ENCODE measurements around the gene GNL1.
"Not testable (repeated sequence)": the region's sequence is repeated elsewhere in the genome, so short reads cannot be mapped to it uniquely, and the experiment has no call there.

Gene GNL1

DNA sequence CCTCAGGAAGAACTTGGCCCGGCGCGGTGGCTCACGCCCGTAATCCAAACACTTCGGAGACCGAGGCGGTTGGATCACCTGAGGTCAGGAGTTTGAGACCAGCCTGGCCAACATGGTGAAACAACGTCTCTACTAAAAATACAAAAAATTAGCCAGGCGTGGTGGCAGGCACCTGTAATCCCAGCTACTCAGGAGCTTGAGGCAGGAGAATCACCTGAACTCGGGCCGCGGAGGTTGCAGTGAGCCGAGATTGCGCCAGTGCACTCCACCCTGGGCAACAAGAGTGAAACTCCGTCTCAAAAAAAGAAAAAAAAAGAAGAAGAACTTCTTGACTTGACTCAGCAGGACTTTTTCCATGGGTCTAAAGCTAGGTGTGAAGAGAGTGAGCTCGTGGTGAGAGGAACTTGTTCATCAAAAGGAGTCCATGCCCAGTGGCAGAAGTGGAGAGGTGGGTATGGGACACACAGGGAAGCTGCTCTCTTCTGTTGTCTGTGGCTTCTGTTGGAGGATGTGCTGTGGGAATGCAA is 26.9 kb downstream of the GNL1 start:
- peak; percentile 18 to 31 for DNase-seq

DNA sequence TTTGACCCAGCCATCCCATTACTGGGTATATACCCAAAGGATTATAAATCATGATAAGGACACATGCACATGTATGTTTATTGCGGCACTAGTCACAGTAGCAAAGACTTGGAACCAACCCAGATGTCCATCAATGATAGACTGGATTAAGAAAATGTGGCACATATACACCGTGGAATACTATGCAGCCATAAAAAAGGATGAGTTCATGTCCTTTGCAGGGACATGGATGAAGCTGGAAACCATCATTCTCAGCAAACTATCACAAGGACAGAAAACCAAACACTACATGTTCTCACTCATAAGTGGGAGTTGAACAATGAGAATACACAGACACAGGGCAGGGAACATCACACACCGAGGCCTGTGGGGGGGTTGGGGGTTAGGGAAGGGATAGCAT is 29.8 kb downstream of the GNL1 start:
- DNase-seq, result not testable (repeated sequence)

DNA sequence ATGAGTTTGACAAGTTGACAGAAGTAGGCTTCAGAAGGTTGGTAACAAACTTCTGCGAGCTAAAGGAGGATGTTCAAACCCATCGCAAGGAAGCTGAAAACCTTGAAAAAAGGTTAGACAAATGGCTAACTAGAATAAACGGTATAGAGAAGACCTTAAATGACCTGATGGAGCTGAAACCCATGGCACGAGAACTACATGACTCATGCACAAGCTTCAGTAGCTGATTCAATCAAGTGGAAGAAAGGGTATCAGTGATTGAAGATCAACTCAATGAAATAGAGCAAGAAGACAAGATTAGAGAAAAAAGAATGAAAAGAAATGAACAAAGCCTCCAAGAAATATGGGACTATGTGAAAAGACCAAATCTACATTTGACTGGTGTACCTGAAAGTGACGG is 34.3 kb downstream of the GNL1 start:
- not testable (repeated sequence) for DNase-seq

DNA sequence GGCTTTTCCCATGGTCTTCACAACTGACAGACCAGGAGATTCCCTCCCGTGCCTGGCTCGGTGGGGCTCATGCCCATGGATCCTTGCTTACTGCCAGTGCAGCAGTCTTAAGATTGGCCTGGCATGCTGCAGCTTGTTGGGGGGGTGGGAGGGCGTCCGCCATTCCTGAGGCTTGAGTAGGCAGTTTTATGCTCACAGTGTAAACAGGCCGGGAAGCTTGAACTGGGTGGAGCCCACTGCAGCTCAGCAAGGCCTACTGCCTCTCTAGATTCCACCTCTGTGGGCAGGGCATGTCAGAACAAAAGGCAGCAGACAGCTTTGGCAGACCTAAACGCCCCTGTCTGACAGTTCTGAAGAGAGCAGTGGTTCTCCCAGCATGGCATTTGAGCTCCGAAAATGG is 35.2 kb downstream of the GNL1 start:
- DNase-seq, result not testable (repeated sequence)

DNA sequence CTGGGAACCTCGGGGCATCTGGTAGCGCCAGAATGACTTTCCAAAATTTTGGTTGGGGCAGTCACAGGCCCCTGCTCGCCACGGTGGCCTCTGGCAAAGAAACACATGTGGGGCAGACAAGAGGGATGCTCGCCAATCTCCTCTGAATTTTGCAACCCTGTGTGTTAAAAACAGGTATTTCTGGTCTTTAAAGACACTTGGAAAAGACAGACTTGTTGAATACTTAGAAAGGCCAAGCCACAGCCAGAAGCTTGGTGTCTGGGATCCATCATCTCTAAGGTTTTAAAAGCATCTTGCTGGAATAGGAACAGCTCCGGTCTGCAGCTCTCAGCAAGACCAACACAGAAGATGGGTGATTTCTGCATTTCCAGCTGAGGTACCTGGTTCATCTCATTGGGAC is 35.8 kb downstream of the GNL1 start:
- no peak for DNase-seq

DNA sequence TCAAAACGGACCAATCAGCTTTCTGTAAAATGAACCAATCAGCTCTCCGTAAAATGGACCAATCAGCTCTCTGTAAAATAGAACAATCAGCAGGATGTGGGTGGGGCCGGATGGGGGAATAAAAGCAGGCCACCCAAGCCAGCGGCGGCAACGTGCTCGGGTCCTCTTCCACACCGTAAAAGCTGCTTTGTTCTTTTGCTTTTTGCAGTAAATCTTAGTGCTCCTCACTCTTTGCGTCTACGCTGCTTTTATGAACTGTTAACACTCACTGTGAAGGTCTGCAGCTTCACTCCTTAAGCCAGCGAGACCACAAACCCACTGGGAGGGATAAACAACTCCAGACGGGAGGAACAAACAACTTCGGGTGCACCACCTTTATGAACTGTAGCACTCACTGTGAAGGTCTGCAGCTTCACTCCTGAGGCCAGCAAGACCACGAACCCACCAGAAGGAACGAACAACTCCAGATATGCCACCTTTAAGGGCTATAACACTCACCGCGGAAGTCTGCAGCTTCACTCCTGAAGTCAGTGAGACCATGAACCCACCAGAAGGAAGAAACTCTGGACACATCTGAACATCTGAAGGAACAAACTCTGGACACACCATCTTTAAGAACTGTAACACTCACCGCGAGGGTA is 37.7 kb downstream of the GNL1 start:
- DNase-seq, result peak; percentile 31 to 46

DNA sequence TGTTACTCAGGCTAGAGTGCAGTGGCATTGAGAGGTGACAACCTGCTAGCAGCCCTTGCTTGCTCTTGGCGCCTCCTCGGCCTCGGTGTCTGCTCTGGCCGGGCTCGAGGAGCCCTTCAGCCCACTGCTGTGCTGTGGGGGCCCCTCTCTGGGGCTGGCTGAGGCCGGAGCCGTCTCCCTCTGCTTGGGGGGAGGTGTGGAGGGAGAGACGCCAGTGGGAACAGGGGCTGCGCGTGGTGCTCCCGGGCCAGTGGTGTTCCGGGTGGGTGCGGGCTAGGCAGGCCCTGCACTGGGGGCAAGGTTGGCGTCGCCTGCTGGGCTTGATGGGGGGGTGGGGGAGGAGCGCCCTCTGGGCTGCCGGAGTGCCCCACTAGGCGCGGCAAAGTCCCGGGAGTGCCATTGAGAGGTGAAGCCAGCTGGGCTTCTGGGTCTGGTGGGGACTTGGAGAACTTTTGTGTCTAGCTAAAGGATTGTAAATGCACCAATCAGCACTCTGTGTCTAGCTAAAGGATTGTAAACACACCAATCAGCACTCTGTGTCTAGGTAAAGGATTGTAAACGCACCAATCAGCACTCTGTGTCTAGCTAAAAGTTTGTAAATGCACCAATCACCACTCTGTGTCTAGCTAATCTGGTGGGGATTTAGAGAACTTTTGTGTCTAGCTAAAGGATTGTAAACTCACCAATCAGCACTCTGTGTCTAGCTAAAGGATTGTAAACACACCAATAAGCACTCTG is 38.4 kb downstream of the GNL1 start:
- not testable (repeated sequence) for DNase-seq

DNA sequence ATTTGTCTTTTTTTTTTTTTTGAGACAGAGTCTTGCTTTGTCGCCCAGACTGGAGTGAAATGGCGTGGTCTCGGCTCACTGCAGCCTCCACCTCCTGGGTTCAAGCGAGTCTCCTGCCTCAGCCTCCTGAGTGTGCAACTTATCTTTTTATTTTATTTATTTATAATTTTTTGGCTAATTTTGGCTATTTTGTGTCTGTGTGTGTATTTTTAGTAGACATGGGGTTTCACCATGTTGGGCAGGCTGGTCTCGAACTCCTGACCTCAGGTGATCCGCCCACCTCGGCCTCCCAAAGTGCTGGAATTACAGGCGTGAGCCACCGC is 39.6 kb downstream of the GNL1 start:
- DNase-seq, result not testable (repeated sequence)

DNA sequence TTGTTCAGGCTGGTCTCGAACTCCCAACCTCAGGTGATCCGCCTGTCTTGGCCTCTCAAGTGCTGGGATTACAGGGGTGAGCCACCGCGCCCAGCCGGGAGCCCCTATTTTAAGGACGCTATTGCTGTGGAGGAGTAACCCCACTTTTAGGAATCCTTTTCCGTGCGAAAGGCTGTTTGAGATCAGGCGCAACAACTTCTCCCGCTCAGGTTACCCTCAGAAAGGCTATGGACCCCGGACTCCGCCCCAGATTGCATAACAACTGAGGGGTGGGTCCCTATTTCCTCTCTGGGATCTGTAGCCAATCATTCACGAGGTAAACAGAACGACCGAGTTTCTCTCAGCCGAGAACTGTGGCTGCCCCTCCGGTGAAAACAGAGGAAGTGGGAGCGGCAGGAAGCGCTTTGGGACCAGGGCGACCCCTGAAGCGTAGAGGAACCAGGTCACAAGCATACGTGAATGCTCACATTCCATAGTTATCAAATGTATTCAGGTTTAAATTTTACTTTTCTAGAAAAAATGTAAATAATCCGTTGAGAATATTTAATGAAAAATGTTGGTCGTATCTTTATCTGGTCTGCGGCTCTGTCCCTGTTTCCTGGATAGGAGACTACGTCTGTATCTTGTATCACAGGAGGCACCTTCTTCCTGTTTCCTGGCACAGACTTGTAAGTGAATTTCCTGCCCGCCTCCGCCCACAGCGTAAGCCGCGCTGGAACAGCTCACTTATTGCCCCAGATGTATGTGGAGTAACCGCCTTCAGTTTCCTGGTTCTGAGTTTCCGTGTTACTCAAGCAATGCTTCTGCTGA is 40.1 kb downstream of the GNL1 start:
- peak; percentile 95 to 96 for DNase-seq

DNA sequence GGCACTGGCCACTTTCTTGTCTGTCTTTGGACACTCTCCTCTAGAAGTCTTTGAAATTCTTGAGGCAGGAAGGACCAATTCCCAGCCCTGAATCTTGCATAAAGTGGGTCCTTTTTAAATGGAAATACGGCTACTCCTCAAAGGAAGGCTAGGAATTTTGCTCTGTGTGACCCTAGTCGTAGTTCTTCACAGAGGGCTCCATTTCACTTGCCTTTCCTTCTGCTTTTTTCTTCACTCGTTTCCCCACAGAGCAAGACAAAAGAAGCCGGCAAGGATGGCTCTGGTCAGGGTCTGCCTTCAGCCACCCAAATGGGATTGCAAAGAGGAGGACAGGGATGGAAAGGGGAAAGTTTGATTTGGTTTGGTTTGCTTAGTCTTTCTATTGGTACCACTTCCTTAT is 41.2 kb downstream of the GNL1 start:
- DNase-seq, result no peak

DNA sequence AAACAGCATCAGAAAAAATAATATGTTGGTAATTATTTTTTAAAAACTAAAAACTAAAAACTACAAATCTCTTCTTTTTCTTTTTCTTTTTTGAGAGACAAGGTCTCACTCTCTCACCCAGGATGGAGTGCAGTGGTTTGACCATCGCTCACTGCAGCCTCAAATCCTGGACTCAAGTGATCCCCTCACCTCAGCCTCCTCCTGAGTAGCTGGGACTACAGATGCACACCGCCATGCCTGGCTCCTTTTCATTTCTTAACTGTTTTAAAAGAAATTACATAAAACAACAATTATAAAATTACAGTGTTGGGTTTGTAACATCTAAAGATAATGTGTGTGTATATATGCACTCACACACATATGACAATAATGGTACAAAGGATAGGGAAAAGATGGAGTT is 42.8 kb downstream of the GNL1 start:
- DNase-seq, result no peak

DNA sequence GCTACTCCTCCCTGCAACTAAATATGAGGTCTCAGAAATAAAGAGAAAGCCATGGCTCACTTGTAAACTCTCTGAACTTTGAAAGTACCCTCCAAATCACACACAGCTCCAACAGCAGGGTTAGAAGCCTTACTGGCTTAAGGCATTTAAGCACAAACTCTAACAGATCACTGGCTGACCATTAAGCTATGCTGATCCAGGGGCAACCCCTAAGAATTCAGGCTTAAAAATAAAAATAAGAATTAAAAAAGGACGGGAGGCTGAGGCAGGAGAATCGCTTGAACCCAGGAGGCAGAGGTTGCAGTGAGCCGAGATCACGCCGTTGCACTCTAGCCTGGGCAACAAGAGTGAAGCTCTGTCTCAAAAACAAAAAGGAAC is 45.1 kb downstream of the GNL1 start:
- no peak for DNase-seq

DNA sequence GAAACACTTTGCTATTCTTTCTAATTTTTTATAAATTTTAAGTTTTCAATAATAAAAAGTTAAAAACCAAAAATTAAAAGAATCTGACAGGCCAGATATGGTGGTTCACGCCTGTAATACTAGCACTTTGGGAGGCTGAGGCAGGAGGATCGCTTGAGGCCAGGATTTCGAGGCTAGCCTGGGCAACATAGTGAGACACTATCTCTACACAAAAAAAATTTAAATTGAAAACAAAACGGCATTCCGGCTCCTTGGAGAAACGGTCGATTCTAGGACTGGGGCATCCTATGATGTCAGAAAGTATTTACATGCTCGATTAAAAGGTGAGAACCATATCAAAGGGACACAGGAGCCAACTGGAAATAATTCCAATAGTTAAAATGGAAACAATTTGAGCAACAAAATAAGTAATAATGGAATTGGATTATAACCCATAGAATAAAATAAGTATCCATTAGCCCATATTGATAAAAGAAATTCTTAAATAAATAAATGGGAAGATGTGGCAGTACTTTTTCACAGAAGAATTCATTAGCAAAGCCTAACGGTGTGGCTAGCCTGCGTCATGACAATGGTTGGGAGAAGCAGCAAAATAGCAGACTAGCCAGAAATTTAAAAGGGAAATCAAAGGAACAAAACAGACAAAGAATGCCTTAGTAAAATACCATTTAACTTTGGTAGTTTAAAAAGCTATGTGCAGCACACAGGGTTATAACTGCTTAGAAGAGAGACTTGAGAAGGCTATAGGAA is 45.7 kb downstream of the GNL1 start:
- no peak for DNase-seq

DNA sequence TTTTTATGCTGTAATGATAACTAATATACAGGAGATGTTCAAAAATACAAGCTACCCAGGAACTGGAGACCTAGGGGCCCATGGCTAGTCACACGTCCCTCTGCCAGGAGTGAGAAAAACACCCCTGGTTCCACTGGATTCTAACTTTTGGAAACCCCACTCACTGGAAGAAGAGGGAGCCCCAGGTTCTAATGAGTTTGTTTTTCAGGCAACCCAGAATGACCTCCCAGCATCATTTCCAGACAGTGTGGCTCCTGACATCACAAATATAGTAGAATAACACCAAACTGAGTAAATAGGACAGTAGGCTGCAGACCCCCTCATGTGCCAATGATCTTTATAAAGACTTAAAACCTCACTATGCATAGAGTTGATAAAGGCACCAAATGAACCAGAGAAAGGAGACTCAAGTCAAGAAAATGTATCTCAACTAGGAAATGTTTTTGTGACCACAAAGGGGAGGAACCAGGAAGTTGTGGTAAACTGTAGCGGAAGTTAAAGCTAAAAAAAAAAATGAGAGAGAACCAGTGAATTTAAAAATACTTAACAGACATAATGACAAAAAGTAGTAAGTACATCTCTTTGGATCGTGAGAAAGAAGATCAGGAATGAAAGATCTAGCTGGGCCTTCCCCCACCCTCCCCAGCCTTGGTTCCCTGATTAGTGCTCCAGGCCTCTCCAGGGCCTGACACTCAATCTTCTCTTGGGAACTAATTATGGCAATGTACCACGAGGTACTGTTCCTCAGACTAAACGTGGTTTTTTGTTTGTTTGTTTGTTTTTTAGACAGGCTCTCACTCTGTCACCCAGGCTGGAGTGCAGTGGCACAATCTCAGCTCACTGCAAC is 47.2 kb downstream of the GNL1 start:
- DNase-seq, result peak in 1 of 2 donors; percentile 82

DNA sequence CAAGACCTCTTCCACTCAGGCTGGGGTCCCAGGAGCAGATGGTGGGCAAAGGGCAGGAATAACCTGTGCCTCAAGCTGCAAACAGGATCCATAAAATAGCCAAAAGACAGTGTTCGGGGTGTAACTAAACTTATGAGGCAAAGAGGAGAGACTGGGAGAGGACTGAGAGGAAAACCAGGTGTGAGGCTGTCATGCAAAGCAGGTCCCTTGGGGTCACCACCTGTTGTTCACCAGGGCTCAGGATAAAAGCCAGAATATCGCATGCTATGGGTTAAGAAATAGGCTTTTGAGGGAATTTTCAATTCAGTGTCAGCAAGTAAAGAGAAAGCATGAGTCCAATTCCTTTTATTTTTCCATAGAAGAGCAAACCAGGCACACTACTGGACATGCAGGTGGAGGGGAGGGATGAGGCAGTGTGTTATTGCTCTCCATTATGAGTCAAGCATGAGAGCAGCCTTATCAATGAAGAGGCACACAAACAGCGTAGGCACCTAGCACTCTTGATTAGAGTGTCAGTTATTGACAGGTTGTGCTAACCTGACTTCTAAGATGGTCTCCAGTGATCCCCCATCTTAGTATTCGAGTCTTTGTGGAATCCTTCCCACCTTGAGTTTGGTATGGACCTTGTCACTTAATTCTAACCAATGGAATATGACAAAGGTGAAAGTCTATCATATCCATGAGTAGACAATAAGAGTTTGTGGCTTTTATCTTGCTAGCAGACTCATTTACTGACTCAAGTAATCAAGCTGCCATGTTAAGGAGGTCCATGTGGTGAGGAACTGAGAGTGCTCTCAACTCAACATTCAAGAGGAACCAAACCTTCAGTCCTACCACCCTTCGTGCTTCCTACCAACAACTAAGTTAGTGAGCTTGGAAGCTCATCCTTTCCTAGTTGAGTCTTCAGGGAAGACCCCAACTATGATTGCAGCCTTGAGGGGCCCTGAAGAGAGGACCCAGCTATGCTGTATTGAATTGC is 48.2 kb downstream of the GNL1 start:
- DNase-seq, result no peak

DNA sequence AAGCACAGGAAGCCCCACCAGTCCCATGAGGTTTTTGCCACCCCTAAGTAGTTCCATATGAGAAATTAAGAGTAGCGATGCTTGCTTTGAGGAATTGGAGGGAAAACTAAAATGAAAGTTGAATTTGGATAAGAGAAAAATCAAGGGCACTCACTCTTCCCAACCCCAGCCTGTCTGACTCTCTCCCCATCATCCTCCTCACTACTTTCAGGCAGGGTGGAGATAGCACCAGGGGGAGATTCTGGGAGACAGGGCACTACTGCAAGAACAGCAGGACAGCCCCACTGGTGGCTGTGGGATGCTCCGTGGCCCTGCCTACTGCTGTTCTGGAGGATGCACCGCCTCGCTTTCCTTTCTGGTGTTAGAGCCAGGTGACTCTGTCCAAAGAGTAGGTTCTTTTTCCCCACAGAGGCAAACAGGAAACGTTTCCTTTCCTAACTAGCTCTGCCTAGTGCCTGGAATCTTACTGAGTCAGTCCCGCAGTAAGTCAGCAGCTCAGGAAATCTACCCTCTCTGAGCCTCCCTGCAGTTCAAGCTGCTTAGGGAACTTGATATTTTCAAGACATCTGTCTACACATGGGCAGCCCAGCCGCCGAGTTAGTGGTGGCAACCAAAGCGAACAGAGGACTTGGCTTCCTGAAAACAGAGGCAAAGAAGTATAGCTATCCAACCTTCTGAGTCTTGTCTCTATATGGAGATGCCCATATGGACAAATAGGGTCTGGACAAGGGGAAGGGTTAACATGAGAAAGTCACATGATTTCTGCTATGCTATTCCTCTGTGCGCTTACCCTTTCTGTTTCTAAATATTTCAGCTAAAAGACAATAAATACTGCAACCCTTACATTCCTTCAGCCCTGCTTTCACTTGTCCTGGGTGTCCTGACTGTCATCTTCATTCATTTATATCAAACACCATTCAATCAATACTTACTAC is 55.6 kb downstream of the GNL1 start:
- DNase-seq, result no peak

DNA sequence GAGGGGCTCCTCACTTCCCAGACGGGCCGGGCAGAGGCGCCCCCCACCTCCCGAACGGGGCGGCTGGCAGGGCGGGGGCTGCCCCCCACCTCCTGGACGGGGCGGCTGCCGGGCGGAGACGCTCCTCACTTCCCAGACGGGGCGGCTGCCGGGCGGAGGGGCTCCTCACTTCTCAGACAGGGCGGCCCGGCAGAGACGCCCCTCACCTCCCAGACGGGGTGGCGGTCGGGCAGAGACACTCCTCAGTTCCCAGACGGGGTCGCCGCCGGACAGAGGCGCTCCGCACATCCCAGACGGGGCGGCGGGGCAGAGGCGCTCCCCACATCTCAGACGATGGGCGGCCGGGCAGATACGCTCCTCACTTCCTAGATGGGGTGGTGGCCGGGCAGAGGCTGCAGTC is 57.6 kb downstream of the GNL1 start:
- DNase-seq, result not testable (repeated sequence)

DNA sequence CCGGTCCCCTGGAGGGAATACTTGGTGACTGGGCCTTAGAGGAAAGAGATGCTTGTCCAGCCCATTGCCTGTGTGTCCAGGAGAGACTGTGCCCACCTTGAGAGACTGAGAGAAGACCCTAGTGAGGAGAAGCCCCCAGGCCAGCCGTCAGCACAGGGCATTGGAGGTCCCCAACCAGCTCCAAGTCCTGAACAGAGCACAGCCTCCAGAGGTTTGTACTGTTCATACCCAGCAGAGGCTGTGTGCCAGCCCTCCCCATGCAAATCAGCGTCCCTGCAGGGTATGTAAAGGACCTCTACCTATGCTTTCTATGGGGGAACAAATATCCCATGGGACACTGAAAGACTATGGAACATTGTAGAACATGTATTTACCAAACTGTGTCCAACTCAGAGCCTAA is 58.6 kb downstream of the GNL1 start:
- DNase-seq, result no peak

DNA sequence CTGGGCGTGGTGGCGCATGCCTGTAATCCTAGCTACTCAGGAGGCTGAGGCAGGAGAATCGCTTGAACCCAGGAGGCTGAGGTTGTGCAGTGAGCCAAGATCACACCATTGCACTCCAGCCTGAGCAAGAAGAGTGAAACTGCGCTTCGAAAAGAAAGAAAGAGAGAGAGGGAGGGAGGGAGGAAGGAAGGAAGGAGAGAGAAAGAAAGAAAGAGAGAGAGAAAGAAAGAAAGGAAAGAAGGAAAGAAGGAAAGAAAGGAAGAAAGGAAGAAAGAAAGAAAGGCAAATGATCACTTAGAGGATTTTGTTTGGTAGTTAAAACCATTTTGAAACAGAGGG is 59.1 kb downstream of the GNL1 start:
- DNase-seq, result not testable (repeated sequence)

DNA sequence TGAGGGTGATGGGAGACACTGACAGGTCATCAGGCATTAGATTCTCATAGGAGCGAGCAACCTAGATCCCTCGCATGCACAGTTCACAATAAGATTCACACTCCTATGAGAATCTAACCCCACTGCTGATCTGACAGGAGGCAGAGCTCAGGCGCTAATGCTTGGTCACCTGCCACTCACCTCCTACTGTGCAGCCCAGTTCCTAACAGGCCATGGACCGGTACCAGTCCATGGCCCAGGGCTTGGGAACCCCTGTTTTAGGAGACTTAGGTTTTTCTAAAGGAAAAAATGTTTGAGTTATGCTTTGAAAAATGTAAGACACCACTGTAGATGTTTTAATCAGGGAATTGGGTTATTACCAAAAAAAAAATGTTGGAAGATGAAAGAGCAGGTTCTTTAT is 60.3 kb downstream of the GNL1 start:
- DNase-seq, result peak in 1 of 2 donors; percentile 24
